ENCODE measurements around the gene COL4A6.
"Not testable (repeated sequence)": the region's sequence is repeated elsewhere in the genome, so short reads cannot be mapped to it uniquely, and the experiment has no call there.

COL4A6 gene

DNA sequence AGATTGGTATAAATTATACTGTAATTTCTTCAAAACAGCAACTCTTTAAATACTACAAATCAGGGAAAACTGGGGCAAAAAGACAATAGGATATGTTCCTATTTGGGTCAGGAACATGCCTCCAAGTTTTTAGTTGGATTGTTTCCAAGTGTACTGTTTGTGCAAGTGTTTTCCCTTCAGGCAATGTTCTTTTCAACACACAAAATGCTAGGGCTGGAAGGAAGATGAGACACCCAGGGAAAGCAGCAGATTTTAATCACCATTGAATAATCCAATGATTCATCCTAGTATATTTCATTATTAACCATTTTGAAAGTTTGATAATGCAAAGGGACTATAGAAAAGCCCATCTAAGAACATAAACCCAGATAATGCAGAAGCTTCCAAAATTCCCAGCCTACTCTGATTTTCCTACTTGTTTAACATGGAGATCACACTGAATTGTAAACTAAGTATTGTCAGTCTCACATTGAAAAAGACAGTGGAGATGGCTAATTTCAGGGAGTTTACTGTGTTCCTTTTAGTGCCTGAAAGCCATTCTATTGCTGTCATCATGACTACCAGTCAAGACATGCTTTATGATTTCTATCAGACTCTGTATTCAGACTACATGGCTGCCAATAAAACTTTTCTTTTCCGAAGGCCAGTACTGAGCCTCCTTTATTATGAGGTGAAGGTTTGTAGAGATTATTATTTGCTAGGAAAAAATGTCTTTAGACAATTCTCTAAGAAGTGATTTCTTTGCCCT lies 38.6 kb downstream of the COL4A6 start:
- DNase-seq (ENCODE audit: low spot score), result no peak

DNA sequence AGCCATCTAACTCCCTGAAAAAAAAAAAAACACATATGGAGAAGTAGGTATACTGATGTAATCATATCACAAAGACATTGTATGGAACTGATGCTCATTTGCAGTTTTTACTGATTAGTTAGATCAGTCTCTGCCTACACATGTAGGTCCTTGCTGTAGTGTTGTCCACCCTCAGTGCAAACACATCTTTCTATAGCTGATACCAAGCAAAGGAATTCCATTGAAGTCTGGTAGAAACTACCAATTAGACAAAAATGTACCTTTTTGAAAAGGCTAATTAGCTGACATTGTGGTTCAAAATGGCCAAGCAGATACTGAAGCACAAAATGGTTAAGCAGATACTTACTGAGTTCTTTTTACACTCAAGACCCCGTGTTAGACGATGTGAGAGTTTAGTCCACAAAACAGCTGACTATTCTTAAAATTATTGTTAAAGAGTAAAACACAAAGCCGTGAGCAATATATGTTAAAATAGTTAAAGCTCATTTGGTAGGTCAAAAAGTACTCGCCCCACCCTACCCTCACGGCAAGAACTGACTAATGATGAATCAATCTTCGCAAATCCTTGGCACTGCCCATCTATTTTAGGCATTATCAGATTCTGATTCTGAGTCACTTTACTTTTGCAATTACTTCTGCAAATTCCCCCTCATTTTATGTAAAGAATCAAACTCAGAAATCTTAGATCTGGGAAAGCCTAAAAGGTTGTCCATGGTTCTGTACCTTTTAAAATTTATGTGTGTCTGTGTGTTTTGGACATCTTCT lies 40.4 kb downstream of the COL4A6 start:
- DNase-seq (ENCODE audit: low spot score), result no peak

DNA sequence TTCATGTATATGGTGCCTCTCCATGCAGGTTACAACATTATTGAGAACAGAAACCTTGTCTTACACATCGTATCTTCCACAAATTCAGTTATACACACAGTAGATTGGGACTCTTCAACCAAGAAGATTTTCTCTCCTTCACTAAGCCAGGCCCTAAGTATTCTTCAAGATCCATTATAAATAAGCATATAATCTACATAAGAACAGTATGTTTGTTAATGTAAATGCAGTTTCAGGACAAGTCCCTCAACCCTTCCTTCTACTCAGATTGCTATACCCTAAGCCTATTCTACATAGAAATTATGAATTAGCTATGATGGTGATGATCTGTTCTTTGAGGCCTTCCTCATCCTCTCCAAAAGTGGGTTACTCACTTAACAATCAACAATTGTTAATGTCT lies 41.2 kb downstream of the COL4A6 start:
- no peak for DNase-seq (ENCODE audit: low spot score)

DNA sequence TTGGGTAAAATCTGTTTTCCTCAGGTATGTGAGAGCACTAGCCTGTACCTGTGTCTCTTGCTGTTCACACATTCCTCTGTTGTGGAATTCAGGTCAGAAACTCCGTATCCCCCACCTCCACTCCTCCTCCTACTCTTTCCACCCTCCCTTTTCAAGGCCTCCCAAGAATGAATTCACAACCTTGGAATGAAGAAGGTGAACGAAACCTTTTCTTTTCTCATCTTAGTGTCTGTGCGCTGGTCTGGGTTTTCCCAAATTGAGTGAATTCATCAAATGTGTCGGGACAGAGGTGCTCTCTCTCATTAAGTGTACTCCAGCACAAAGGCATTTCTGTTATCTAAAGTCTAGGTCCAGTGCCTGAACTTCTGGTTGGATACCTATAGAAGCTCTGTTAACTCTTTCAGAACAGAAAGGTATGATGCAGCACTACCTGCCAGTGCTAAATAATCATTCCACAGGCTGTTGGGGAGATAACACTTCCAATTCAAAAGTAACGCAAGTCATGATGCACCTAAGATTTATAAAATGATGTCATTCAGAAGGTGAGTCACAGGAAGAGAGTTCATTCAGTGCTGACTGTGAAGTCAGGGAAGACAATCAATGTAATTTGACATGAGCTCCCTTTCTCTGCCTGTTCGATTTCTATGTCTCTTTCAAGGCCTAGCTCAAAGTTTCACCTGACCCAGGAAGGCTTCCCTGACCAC lies 41.9 kb downstream of the COL4A6 start:
- no peak for DNase-seq (ENCODE audit: low spot score)

DNA sequence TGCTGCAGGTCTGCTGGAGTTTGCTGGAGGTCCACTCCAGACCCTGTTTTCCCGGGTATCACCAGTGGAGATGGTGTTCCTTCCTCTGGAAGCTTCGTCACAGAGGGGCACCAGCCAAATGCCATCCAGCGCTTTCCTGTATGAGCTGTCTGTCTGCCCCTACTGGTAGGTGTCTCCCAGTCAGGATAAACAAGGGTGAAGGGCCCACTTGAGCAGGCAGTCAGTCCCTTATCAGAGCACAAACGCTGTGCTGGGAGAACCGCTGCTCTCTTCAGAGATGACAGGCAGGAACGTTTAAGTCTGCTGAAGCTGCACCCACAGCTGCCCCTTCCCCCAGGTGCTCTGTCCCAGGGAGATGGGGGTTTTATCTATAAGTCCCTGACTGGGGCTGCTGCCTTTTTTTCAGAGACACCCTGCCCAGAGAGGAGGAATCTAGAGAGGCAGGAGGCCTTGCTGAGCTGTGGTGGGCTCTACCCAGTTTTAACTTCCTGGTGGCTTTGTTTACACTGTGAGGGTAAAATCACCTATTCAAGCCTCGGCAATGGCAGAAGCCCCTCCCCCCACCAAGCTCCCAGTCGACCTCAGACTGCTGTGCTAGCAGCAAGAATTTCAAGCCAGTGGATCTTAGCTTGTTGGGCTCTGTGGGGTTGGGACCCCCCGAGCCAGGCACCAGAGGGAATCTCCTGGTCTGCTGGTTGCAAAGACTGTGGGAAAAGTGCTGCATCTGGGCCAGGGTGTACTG lies 47.1 kb downstream of the COL4A6 start:
- not testable (repeated sequence) for DNase-seq (ENCODE audit: low spot score)

DNA sequence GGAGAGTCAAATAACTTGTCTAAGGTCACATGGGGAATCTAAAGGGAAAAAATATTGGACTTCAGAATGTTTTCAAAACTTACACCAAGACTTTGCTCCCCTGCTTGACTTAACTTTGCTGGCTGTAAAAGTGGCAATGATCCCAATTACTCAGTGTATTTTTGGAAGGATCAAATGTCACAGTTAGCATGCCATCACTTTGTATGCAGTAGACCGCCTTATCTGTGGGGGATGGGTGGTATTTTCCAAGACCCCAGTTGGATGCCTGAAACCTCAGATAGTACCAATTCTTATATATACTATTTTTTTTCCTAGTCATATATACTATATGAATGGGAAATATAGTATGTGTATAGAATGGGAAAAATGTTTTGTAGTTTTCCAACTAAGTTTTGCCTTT lies 53.4 kb downstream of the COL4A6 start:
- DNase-seq (ENCODE audit: low spot score), result no peak

DNA sequence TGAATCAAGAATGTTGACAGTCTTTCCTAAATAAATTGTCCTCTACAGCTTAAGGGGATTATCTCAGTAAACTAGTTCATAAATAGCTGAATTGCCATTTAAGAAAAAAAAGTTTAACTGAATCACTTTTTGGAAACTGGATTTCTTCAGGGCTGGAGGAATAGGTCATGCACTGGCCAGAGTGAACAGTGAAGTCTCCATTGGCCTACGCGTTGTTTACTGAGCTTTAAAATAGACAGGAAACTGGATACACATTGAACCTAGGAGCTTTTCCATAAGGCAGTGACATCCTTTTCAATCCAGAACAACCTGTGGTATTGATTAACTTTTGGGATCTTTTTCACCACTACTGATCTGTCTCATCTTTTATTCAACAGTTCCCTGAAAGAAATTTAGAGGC lies 58.0 kb downstream of the COL4A6 start:
- DNase-seq (ENCODE audit: low spot score), result no peak

DNA sequence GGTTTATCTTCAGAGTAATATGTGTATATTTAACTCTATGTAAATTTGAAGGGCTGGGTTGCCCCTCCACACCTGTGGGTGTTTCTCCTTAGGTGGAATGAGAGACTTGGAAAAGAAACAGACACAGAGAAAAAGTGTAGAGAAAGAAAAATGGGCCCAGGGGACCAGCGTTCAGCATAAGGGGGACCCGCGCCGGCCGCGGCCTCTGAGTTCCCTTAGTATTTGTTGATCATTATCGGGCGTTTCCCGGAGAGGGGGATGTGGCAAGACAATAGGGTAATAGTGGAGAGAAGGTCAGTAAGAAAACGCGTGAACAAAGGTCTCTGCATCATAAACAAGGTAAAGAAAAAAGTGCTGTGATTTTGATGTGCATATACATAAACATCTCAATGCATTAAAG lies 61.4 kb downstream of the COL4A6 start:
- DNase-seq (ENCODE audit: low spot score), result not testable (repeated sequence)

DNA sequence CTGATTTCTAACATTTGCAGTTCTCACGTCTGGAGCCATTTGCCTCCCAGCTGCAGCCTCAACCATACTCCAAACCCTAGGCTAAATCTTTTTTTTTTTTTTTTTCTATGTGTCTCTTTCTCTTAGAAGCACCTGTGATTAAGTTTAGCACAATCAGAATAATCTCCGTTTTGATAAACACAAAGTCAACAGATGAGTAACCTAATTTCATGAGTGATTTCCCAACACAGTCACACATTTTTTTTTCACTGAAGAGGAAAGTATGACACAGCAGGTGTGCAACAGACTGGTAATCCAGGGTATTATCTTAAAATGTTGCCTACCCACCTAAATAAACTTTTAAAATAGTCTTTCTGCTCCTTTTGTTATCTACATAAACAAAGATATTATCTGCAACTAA lies 62.6 kb downstream of the COL4A6 start:
- DNase-seq (ENCODE audit: low spot score), result not testable (repeated sequence)

DNA sequence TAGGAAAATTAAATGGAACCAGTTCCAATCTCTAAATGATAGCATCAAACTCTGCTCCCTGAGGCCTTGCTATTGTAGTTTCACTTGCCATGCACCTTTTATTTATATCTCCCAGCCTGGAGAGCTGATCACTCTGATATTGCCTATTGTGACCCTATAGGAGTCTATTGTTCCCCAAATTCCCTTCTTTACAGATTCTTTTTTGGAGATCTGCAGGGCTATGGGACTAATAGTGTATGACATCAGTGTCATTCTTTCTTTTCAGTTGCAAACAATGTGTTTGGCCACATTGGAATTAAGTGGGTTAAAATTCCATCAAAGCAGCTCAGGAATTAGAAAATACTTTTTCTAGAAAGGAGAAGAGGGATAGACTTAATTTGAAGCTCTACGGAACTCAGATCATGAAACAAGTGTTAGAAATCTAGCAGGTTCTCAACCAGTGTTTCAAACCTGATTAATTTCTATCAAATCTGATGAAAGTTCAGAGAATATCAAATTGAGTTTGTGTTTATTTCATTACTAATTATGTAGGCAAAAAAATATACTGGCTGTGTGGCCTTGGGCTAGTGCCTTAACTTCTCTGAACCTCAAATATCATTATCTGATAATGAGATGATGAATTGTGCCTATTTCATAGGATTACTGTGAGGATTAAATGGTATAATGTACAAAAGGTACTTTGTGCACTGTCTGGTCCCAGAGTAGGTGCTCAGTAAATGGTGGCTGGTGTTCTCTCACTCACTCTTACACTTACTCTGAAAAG lies 71.4 kb downstream of the COL4A6 start:
- no peak for DNase-seq (ENCODE audit: low spot score)

DNA sequence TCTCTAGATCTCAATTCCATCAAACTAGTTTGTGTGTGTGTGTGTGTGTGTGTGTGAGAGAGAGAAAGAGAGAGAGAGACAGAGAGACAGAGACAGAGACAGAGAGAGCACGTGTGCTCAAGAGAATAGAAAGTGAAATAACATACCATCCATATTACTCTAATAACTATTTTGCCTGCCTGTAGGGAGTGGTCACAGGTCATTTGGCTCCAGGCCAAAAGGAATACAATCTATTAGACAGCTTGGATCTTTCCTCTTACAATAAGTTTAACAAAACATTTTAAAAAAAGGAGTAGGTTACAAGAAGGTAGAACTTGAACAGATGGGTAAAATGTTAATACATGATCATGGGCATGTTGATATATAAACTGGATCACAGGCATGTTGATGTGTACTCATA lies 76.2 kb downstream of the COL4A6 start:
- DNase-seq (ENCODE audit: low spot score), result no peak

DNA sequence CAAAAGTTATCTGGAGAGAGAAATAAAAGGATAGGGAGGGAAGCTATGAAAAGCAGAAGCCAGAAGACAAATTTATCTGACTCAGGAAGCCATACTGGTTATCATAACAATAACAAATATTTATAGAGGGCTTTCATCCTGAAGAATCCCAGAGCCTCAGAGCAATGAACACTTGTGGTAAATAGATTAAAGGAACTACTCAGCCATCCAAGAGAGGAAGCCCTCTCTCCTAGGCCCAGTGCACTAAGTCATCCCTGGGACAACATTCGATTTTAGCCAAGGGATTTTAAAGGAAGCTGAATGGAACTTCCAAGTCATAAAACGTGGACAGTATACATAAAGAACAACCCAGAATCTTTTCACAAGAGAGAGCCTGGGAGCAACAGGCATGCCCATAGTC lies 76.9 kb downstream of the COL4A6 start:
- DNase-seq (ENCODE audit: low spot score), result no peak

DNA sequence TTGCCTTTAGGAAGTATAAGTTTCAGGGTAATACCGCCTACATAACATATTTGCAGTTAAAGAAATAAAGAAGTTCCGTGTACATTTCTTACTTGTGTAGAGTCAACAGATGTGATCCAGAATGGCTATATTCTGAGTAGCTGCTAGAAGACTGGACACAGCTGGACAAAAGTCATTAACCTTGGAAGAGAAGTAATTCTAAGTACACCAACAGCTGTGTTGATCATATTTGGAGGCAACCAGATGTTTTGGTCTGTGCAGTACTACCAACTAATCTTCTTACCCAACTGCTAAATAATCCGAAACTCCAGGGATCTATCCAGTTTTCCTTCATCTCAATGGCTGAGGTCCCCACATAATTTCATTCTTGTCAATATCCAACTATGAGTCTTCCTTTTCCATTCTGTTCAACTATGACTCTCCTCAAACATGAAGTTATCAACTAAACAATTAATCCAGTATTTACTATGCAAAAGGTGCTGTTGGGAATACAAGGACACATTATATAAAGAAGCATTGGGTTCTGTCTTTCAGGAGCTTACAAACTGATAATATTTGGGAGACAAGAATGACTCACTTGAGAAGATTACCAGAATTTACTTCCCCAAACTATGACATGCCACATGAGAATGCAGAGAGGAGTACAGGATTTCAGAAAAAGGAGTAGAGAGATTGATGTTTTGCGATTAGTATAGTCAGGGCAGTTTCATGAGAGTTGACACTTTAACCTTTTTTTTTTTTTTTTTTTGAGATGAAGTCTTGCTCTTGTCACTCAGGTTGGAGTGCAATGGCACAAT lies 78.2 kb downstream of the COL4A6 start:
- DNase-seq (ENCODE audit: low spot score), result no peak

DNA sequence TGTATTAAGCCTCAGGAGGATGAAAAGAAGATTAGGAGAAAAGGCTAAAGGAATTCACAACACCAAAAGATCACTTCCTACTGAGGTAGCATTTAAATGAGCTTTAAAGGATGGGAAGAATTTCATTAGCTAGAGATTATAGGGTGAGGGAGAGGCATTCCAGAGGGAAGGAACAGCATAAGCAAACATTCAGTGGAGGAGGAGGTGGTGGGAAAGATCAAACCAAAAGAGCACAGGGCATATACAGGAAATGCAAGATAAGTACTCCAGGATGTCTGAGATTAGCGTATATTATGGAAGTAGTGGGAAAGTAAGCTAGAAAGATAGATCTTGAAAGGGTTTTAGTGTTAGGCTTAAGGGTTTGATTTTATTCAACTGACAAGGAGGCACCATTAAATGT lies 84.8 kb downstream of the COL4A6 start:
- no peak for DNase-seq (ENCODE audit: low spot score)

DNA sequence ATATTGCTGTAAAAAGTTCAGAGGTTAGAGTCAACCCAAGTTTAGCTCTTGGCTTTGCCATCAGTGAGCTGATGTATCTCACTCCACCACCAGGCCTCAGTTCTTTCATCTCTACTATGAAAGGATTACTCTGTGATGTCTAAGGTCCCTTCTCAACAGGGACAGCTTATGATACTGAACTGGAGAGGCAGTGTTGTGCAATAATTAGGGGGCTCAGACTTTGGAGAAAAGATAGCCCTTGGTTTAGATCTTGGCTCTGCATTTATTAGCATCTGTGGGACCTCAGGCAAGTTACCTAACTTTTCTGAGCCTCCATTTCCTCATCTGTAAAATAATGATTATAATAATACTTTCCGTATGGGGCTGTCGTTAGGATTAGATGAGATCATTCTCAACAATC lies 89.0 kb downstream of the COL4A6 start:
- no peak for DNase-seq (ENCODE audit: low spot score)

DNA sequence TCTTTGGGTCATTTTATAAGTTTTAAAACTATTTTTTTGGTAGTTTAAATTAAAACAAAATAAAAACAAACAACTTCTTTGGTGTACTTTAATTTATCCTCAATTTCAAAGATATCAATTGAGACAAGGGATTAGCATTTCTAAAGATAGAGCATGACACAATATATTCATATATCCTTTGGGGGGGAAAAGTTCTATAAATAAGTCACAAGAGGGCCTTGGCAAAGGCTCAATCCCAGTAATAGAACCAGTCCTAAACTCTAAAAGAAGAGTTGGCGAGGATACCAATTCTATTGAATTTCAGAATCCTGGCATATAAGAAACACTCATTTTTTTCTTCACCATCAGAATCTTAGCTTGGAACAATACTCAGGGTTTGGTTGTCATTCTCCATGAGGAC lies 89.7 kb downstream of the COL4A6 start:
- DNase-seq (ENCODE audit: low spot score), result no peak

DNA sequence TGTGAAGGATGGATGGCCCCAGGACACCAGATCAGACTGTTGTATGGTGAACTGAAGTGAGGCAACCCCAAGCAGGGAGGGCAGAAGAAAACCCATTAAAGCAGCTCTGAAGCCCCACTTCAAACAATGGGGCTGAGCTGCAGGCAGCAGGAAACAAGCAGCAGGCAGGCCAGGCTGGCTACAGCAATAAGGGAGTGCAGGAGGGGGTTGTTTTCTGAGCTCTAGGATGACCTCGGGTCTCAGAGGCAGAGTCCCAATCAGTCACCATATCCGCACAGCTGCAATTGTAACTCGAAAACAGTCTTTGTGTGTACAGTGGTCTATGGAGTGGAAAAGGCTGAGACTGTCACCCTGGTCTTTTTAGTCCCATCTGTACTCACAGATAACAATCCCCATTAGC lies 90.4 kb downstream of the COL4A6 start:
- DNase-seq (ENCODE audit: low spot score), result no peak

DNA sequence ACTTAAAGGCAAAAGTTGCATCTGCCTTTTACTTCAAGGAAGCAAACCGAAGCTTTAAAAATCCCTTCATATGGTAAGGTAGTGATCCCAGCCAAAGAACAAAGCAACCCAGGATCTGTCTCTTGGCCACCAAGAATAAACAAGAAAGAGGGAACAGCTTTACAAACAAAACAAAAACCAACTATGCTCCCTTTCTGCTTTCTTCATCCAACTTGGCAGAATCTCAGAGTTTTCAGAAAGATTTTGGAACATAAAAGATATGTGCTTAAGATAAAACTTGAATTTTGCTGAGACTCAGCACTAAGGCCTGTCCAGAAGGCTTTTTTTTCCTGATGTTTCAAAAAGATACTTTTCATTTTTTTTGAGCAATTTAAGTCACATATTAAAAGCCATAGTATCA lies 94.0 kb downstream of the COL4A6 start:
- DNase-seq (ENCODE audit: low spot score), result no peak

DNA sequence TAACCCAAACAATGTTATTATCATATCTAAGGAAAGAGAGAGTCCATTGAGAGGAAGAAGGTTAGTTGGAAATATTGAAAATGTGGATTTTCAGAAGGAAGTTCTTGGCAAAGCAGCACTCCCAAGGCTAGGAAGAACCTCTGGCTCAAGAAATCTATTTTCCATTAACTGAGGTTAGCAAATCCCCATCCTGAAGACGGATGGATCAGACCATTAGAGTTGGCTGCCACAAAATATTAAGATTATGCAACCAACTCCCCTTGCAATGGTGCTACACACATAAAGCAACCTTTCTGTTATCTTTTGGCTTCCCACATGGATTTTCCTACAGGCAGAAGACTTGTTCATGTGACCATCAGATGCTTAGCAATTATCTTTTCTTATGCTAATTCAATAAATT lies 96.3 kb downstream of the COL4A6 start:
- no peak for DNase-seq (ENCODE audit: low spot score)

DNA sequence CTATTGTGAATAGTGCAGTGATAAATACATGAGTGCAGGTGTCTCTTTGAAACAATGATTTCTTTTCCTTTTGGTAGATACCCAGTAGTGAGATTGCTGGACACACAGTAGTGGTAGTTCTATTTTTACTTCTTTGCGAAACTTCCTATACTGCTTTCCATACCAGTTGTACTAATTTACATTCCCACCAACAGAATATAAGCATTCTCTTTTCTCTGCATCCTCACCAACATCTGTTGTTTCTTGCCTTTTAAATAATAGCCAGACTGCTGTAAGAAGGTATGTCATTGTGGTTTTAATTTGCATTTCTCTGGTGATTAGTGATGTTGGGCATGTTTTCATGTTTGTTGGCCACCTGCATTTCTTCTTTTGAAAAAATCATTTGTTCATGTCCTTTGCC lies 105.9 kb downstream of the COL4A6 start:
- no peak for DNase-seq (ENCODE audit: low spot score)
